K562 (cell line): ENCODE results near the gene MYRIP. TPM values are rescaled to one million over a fixed set of nuclear protein-coding genes. Genes with fewer than 3 reads are reported as not detected.

Source experiments
- ATAC-seq: fragments of 200-7000 bp; cut with Tn5 transposase; 3 replicates; pipeline ENCODE4 v1.9.1; 2020; ENCODE audit warnings: moderate library complexity
- BruUV-seq: library from RNA; stranded (reverse); fragments of 400-500 nt; replicated peaks from 2 replicates; lab custom pipeline; 2021; lab: Mats Ljungman, UMichigan
- CTCF ChIA-PET: fragments of 300-600 bp; formaldehyde crosslinking; extraction: SDS; loops from one replicate; lab custom pipeline; 2021; ENCODE audit warnings: low intra/inter-chr PET ratio; lab: Yijun Ruan, JAX
- POLR2A ChIA-PET: fragments of 300-600, 350-650 bp; sonication (Branson Sonifier 250); formaldehyde crosslinking; extraction: SDS; loops from one replicate; lab custom pipeline; 2021; ENCODE audit warnings: antibody characterized with exemption, inconsistent platforms; lab: Yijun Ruan, JAX
- DNase-seq, 4 experiments: peaks; one replicate each; pipeline versions ENCODE4 v3.0.0 to v3.0.0-alpha.2; 2011 to 2018; ENCODE audit warnings: low spot score in 3 of 4, mixed read lengths in 3 of 4; ENCODE audit errors: extremely low read depth in 1 of 4
- FAIRE-seq: peaks from 2 replicates; lab custom pipeline; 2011; peaks lifted over from hg19 to GRCh38; lab: Jason Lieb, UNC
- H2AFZ ChIP-seq: 2 replicates; pipeline ENCODE4 v1.6.0; 2011; ENCODE audit warnings: low read depth, low read length, control low read depth, inconsistent platforms
- H3K27ac ChIP-seq: fragments of 200-600 bp; 3 replicates; pipeline ENCODE4 v1.8.0; 2011; ENCODE audit warnings: low read depth, mild to moderate bottlenecking, control low read depth, inconsistent platforms, low read length, moderate library complexity, mixed read lengths; ENCODE audit errors: extremely low read depth
- H3K27me3 ChIP-seq, 2 experiments: fragments of 300-600 bp in 1 of 2; 2 replicates in 1 of 2; 3 replicates in 1 of 2; pipeline versions ENCODE4 v1.6.0 to v1.8.0; 2011; ENCODE audit warnings: inconsistent platforms in 2 of 2, low read length in 2 of 2, mild to moderate bottlenecking in 1 of 2, mixed read lengths in 1 of 2, moderate library complexity in 1 of 2; ENCODE audit not compliant: control insufficient read depth in 2 of 2, insufficient read depth in 2 of 2
- H3K36me3 ChIP-seq: fragments of 300-600 bp; 3 replicates; pipeline ENCODE4 v1.8.0; 2011; ENCODE audit warnings: mild to moderate bottlenecking, low read length, inconsistent platforms; ENCODE audit not compliant: control insufficient read depth, insufficient read depth
- H3K4me1 ChIP-seq, 2 experiments: fragments of 200-600 bp in 1 of 2; replicated peaks in 1 of 2; 2 replicates in 1 of 2; 3 replicates in 1 of 2; pipeline versions ENCODE4 v1.5.1 to v1.8.0; 2011; ENCODE audit warnings: inconsistent platforms in 2 of 2, low read length in 2 of 2, mild to moderate bottlenecking in 1 of 2, mixed read lengths in 1 of 2, moderate library complexity in 1 of 2; ENCODE audit not compliant: control insufficient read depth in 2 of 2, insufficient read depth in 2 of 2
- H3K4me2 ChIP-seq: 2 replicates; pipeline ENCODE4 v1.6.1; 2011; ENCODE audit warnings: low read length, control low read depth, inconsistent platforms, mixed read lengths; ENCODE audit not compliant: insufficient read depth
- H3K4me3 ChIP-seq: fragments of 200-600 bp; sonication (generic), shearing (Covaris generic); 2 replicates; pipeline ENCODE4 v1.5.1; 2016; ENCODE audit warnings: control low read depth, inconsistent platforms
- H3K79me2 ChIP-seq: fragments of 200-600 bp; 3 replicates; pipeline ENCODE4 v1.8.0; 2011; ENCODE audit warnings: low read length, inconsistent platforms; ENCODE audit not compliant: control insufficient read depth, insufficient read depth
- H3K9ac ChIP-seq, 2 experiments: 2 replicates each; pipeline versions ENCODE4 v1.6.0 to v1.6.1; 2011; ENCODE audit warnings: low read depth in 2 of 2, low read length in 2 of 2, control low read depth in 1 of 2, inconsistent platforms in 1 of 2, mild to moderate bottlenecking in 1 of 2, mixed read lengths in 1 of 2; ENCODE audit not compliant: insufficient read depth in 1 of 2
- H3K9me1 ChIP-seq: one replicate; pipeline ENCODE4 v1.6.0; 2011; ENCODE audit warnings: inconsistent platforms, mild to moderate bottlenecking, low read length, moderate library complexity; ENCODE audit not compliant: control insufficient read depth, insufficient read depth
- H3K9me3 ChIP-seq: replicated peaks from 2 replicates; pipeline ENCODE4 v1.5.1; 2011; ENCODE audit warnings: low read depth, low read length, inconsistent platforms; ENCODE audit not compliant: control insufficient read depth, insufficient read depth
- H4K20me1 ChIP-seq: replicated peaks from 2 replicates; pipeline ENCODE4 v1.6.1; 2011; ENCODE audit warnings: low read length, inconsistent platforms, mixed read lengths; ENCODE audit not compliant: control insufficient read depth, insufficient read depth
- ARID1B ChIP-seq: fragments of 450-650 bp; IDR thresholded peaks from 2 replicates; pipeline ENCODE4 v1.6.1; 2016; ENCODE audit warnings: antibody characterized with exemption, mild to moderate bottlenecking, inconsistent platforms
- ATF2 ChIP-seq: sonication (generic); formaldehyde crosslinking; IDR thresholded peaks from 2 replicates; pipeline ENCODE4 v1.8.1; 2022; ENCODE audit warnings: missing genetic modification reagents
- E2F3 ChIP-seq: fragments of 250-450 bp; sonication (Bioruptor Pico); IDR thresholded peaks from 2 replicates; pipeline ENCODE4 v1.4.0; 2020; ENCODE audit warnings: mild to moderate bottlenecking
- MEIS2 ChIP-seq: fragments of 450-650 bp; IDR thresholded peaks from 2 replicates; pipeline ENCODE4 v1.6.1; 2014; ENCODE audit warnings: mild to moderate bottlenecking; ENCODE audit not compliant: partially characterized antibody
- MYNN ChIP-seq, 2 experiments: sonication (generic); formaldehyde crosslinking in 1 of 2; IDR thresholded peaks; 2 replicates each; pipeline versions ENCODE4 v1.5.0 to v1.6.1; 2016 to 2020; ENCODE audit warnings: antibody characterized with exemption in 1 of 2, missing genetic modification reagents in 1 of 2
- PBX2 ChIP-seq, 2 experiments: IDR thresholded peaks in 1 of 2; conservative IDR thresholded peaks in 1 of 2; 2 replicates each; pipeline ENCODE4 v1.6.1; 2016; ENCODE audit warnings: low read depth in 2 of 2, mild to moderate bottlenecking in 1 of 2, missing compliant biosample characterization in 1 of 2, missing genetic modification characterization in 1 of 2, moderate library complexity in 1 of 2
- TCF7L2 ChIP-seq: fragments of 150-350 bp; IDR thresholded peaks from 2 replicates; pipeline ENCODE4 v1.6.1; 2016; ENCODE audit warnings: low read depth, mild to moderate bottlenecking, low read length, moderate library complexity
- TEAD1 ChIP-seq, 2 experiments: fragments of 450-650 bp in 1 of 2; sonication (generic) in 1 of 2; formaldehyde crosslinking; IDR thresholded peaks; 2 replicates each; pipeline versions ENCODE4 v1.4.0 to v1.8.0; 2020 to 2022; ENCODE audit warnings: mild to moderate bottlenecking in 2 of 2, missing genetic modification reagents in 1 of 2
- WGBS: fragments of 100-300 bp; shearing (Covaris generic); methylation state at CpG from one replicate; pipeline ENCODE4 v1.1.6; 2016; ENCODE audit warnings: low coverage, mixed read lengths; ENCODE audit not compliant: insufficient coverage; ENCODE audit errors: missing lambda C conversion rate; 5-methylcytosine and 5-hydroxymethylcytosine counted together
- in situ Hi-C: fragments of 300-500 bp; cut with MboI; formaldehyde crosslinking; loops from 4 replicates; pipeline ENCODE4 v1.15.0; 2018; ENCODE audit warnings: inconsistent platforms, mixed read lengths
- intact Hi-C: fragments of 100-400 bp; cut with micrococcal nuclease; formaldehyde crosslinking; loops from 2 replicates; pipeline ENCODE4 v1.14.2; 2022
- polyA plus RNA-seq, 8 experiments: library from polyadenylated mRNA; depleted of rRNA in 4 of 8; stranded (reverse) in 5 of 8; unstranded in 3 of 8; fragments of >200 nt; fragmentation: Nextera tagmentation in 2 of 8; fragmentation: Illumina TruSeq in 1 of 8; extraction: Ambion mirVana in 2 of 8; extraction: Trizol in 1 of 8; gene quantifications; 2 replicates each; pipeline versions ENCODE4 v1.2.1 to v1.2.3, GENCODE V29; 2011 to 2014; ENCODE audit warnings: inconsistent platforms in 1 of 8, missing spikeins in 1 of 8
- total RNA-seq, 7 experiments: library from RNA; depleted of rRNA in 6 of 7; stranded (reverse); fragments of >200 nt in 6 of 7; fragmentation: Illumina TruSeq in 2 of 7; extraction: Trizol in 2 of 7; gene quantifications; 2 replicates each; pipeline versions ENCODE4 v1.2.1 to v1.2.3, GENCODE V29; 2011 to 2021; ENCODE audit warnings: low replicate concordance in 1 of 7

The MYRIP gene
- total and polyA plus RNA-seq, 9 of the 15 experiments (the other 6 are each of a cell fraction or from before 2014, with no cell fraction given), result 0.03 to 0.12 TPM; not detected in 7

GRCh38 chr3:40255532-40255931 lies 446.1 kb downstream of the MYRIP start:
- no TSS peak for BruUV-seq
- 6% methylated on average over 1 of the region's 1 CpG for WGBS
- CTCF ChIA-PET, result no interaction called here

More at GRCh38 chr3:40255532-40255931, 446.1 kb downstream of the MYRIP start:
- Histone ChIP-seq H3K4me1 (no peaks in the 10 kb centered on the region; a peak in 2 of 5 replicates), H3K9me3 (no peaks in the 10 kb centered on the region), H3K4me2 (no peak overlapping the region), H3K36me3 (no peaks in the 10 kb centered on the region), H4K20me1 (no peaks in the 10 kb centered on the region), H3K9me1 (no peaks in the 10 kb centered on the region), H2AFZ (no peak overlapping the region), H3K9ac (no peak overlapping the region), H3K27ac (no peak overlapping the region), H3K79me2 (no peaks in the 10 kb centered on the region), H3K4me3 (no peak overlapping the region), H3K27me3 (no peaks in the 10 kb centered on the region)
- ATAC-seq, result no peak
- no peak for DNase-seq
- POLR2A ChIA-PET, result no interaction called here
- FAIRE-seq, result no peak
- in situ Hi-C loops, result no loop called here
- intact Hi-C loops, result no loop called here
- TF ChIP-seq ARID1B (0 out of 2 replicates have a peak, but pooled peaks have one; percentile 14), PBX2 (CRISPR knock-in tag; IDR thresholded peaks at IDR 0.05; ENCODE audit: low read depth) (no peak), PBX2 (tag; conservative IDR thresholded peaks at IDR 0.05; ENCODE audit: low read depth) (peak; percentile 80), ATF2 (CRISPR knock-in tag) (no peak), MEIS2 (peak; percentile 73), E2F3 (CRISPR knock-in tag) (no peak), TCF7L2 (no peak), MYNN (IDR thresholded peaks at IDR 0.05) (no peak), MYNN (CRISPR knock-in tag; IDR thresholded peaks at IDR 0.05) (no peak), TEAD1 (CRISPR knock-in tag; IDR thresholded peaks at IDR 0.05) (0 out of 4 replicates have a peak, but pooled peaks of 1 of the 2 experiments have one; percentile 3)
